Nephron (organoid): Measurements from ENCODE around the gene HSPA12B.

Experiments
- H3K27ac Mint-ChIP-seq, 3 experiments: 2 replicates each; pipeline ENCODE4 v1.8.0; 2020; ENCODE audit warnings: mixed read lengths in 3 of 3, mild to moderate bottlenecking in 2 of 3, moderate library complexity in 1 of 3
- H3K27me3 Mint-ChIP-seq: 2 replicates; pipeline ENCODE4 v1.8.0; 2021; ENCODE audit warnings: low read depth, mild to moderate bottlenecking, moderate library complexity, mixed read lengths
- H3K36me3 Mint-ChIP-seq: 2 replicates; pipeline ENCODE4 v1.8.0; 2020; ENCODE audit warnings: low read depth, mixed read lengths
- H3K4me1 Mint-ChIP-seq: 2 replicates; pipeline ENCODE4 v1.8.0; 2020; ENCODE audit warnings: mixed read lengths
- H3K4me3 Mint-ChIP-seq, 3 experiments: 2 replicates each; pipeline ENCODE4 v1.8.0; 2020; ENCODE audit warnings: mild to moderate bottlenecking in 3 of 3, mixed read lengths in 3 of 3, moderate library complexity in 2 of 3
- H3K9me3 Mint-ChIP-seq: 2 replicates; pipeline ENCODE4 v1.8.0; 2020; ENCODE audit warnings: mixed read lengths
- CTCF ChIP-seq, 3 experiments: fragments of 200-600 bp; sonication (generic); IDR thresholded peaks; one replicate each; pipeline ENCODE4 v1.5.0; 2021; ENCODE audit warnings: antibody characterized with exemption in 3 of 3; ENCODE audit not compliant: unreplicated experiment in 3 of 3

HSPA12B gene

DNA sequence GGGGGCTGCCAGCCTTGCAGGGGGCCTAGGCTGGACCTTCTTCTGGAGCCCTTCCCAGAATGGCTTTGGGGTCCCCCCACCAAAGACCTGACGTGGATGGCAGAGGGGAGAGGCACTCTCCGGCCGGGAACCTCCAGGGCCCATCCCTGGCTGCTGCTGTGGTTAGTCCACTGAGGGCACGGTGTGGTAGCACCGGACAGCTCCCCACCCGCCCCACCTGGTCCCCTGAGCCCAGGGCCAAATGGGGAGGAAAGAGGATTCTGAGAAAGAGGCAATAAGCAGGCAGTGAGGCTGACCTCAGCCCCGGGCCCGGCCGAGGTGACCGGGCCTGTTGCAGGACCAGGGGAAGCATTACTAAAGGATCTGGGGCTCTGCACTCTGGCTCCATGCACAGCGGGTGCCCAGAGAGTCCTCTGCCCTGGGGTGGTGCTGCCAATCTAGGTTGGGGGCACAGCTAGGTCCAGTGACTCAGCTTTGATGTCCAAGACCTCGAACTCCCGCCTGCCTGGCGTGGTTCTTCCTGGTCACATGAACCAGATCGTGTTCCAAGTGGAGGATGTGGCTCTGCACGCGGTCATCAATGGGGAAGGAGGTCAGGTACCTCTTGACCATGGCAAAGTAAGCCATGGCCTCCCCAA, 51.9 kb downstream of the HSPA12B start:
- Mint-ChIP-seq H3K27me3 (peaks cover 14% of the 10 kb centered on the region), H3K4me1 (peaks cover 45% of the 10 kb centered on the region), H3K36me3 (peaks cover 4% of the 10 kb centered on the region), H3K9me3 (no peaks in the 10 kb centered on the region), H3K27ac (no peak overlapping the region), H3K4me3 (peak overlapping the region; percentile 70 to 73 (median 72))
- no peak for TF ChIP-seq CTCF (IDR thresholded peaks at IDR 0.05; ENCODE audit: unreplicated experiment in 3 of 3)

DNA sequence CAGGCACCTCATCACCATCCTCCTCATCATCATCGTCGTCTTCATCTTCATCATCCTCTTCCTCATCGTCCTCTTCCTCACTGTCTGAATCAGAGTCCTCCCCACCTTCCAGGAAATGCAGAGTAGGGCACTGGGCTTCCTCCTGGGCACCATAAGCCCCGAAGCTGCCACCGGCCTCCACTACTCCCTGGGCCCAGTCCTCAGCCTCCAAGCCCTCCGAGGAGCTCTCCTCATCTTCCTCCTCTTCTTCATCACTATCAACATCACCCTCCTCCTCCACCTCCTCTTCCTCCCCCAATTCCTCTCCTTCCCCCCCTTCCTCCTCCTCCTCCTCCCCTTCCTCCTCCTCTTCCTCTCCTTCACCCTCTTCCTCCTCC, 52.4 kb downstream of the HSPA12B start:
- Mint-ChIP-seq H3K36me3 (peaks cover 4% of the 10 kb centered on the region), H3K27me3 (peaks cover 8% of the 10 kb centered on the region), H3K4me3 (peak overlapping the region; percentile 70 to 73 (median 72)), H3K27ac (no peak overlapping the region), H3K9me3 (no peaks in the 10 kb centered on the region), H3K4me1 (peaks cover 45% of the 10 kb centered on the region)
- TF ChIP-seq CTCF (IDR thresholded peaks at IDR 0.05; ENCODE audit: unreplicated experiment in 3 of 3), result no peak

DNA sequence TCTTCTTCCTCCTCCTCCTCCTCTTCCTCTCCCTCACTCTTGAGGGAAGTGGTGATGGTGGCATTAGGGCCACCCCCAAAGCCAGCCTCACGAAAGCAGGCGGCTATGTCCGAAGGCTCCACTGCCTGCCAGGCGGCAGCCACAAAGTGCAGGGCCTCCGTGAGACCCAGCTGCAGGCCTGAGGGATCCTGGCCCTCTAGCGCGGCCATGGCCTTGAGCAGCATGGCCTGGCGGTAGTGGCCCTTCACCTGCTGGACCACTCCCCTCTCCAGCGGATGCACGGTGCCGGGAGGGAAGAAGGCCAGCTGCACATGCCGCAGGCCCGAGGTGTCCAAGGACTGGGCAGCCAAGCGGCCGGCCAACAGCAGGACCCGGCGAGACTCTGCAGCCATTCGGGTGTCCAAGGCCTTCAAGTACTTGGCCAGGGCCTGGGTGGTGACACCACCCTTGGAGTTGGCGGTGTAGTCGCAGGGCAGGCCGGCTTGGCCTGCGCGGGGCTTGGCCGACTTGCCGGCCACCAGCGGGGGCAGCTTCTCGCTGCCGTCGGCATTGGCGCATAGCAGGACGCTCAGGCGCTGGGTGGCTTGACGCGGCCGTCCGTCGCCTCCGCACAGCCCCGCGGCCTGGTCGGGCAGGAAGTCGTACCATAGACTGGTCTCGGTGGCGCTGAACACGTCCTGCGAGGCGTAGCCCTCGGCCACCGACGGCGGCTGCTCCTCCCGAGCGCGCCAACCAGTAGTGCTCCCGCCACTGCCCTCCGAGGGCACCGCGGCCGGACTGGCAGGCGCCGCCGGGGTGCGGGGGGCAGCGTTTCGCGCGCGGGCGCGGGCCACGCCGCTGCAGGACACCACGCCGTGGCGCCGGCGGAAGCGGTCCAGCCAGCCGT, 53.0 kb downstream of the HSPA12B start:
- Mint-ChIP-seq H3K27ac (no peak overlapping the region), H3K4me1 (peaks cover 42% of the 10 kb centered on the region), H3K27me3 (peaks cover 5% of the 10 kb centered on the region), H3K4me3 (peak overlapping the region in 2 of 3 experiments; percentile 70 to 72), H3K36me3 (peaks cover 4% of the 10 kb centered on the region), H3K9me3 (no peaks in the 10 kb centered on the region)
- no peak for TF ChIP-seq CTCF (IDR thresholded peaks at IDR 0.05; ENCODE audit: unreplicated experiment in 3 of 3)

DNA sequence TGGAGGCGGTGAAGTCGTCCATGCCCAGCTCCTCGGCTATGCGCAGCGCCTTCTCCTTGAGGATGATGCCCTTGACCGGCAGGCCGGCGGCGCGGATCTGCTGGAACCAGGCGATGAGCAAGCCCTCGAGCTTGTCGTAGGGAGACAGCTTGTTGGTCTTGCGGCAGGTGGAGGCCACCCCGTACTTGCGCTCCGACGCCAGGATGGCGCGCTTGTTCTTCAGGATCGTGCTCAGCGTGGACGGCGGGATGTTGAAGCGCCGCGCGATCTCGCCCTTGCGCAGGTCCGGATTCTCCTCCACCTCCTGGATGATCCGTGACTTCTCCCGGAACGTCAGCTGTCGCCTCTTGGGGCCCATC, 53.6 kb downstream of the HSPA12B start:
- Mint-ChIP-seq H3K36me3 (peaks cover 4% of the 10 kb centered on the region), H3K27me3 (no peaks in the 10 kb centered on the region), H3K4me3 (peak overlapping the region; percentile 85 to 90 (median 90)), H3K27ac (peak overlapping the region in 2 of 3 experiments; percentile 62 to 67), H3K4me1 (peaks cover 35% of the 10 kb centered on the region), H3K9me3 (no peaks in the 10 kb centered on the region)
- TF ChIP-seq CTCF (IDR thresholded peaks at IDR 0.05; ENCODE audit: unreplicated experiment in 3 of 3), result no peak

- H3K9me3 Mint-ChIP-seq, result no peaks in the 10 kb centered on the region
- peaks cover 4% of the 10 kb centered on the region for H3K36me3 Mint-ChIP-seq
- H3K27ac Mint-ChIP-seq, result peak within 1 kb of the TSS; percentile 26 to 67 (median 66)
- peak; percentile 87 to 91 (median 88) for TF ChIP-seq CTCF (IDR thresholded peaks at IDR 0.05; ENCODE audit: unreplicated experiment in 3 of 3)
- peaks cover 29% of the 10 kb centered on the region for H3K4me1 Mint-ChIP-seq
- peak within 1 kb of the TSS; percentile 85 to 90 (median 90) for H3K4me3 Mint-ChIP-seq
- no peaks in the 10 kb centered on the region for H3K27me3 Mint-ChIP-seq
Observed at GRCh38 chr20:3786665-3787323, 54.3 kb downstream of the HSPA12B start, which contains the start of gene CENPB. TSS of gene CENPB (minus strand) at chr20:3786740. CDS start at chr20:3786483, 257 bp downstream.
